Omental fat pad (tissue), 4 donors: ENCODE measurements around the gene JUN. TPM values are rescaled to one million over a fixed set of nuclear protein-coding genes. Genes with fewer than 3 reads are reported as not detected.

ENCODE experiments used
- ATAC-seq: fragments of 150-250 bp; one replicate; pipeline ENCODE4 v1.9.1; 2016; ENCODE audit warnings: mild to moderate bottlenecking, moderate library complexity; ENCODE audit not compliant: low FRiP score
- DNase-seq: peaks from one replicate; pipeline ENCODE4 v3.0.0-alpha.2; 2019; ENCODE audit warnings: low spot score
- total RNA-seq, 4 donors: library from RNA; depleted of rRNA; stranded (reverse); fragments of >200 nt; gene quantifications; one replicate each; pipeline ENCODE4 v1.1.0, GENCODE V29; 2016
- TF ChIP-seq, protein P1 (sequence below), 3 donors: fragments of 450-650 bp; IDR thresholded peaks; one replicate each; pipeline ENCODE4 v1.5.1; 2016 to 2017; ENCODE audit warnings: antibody characterized with exemption in 3 of 3, mild to moderate bottlenecking in 3 of 3, moderate library complexity in 2 of 3

The JUN gene
- total RNA-seq, 4 donors from 2014 or later, result 367 to 477 (median 404) TPM

DNA sequence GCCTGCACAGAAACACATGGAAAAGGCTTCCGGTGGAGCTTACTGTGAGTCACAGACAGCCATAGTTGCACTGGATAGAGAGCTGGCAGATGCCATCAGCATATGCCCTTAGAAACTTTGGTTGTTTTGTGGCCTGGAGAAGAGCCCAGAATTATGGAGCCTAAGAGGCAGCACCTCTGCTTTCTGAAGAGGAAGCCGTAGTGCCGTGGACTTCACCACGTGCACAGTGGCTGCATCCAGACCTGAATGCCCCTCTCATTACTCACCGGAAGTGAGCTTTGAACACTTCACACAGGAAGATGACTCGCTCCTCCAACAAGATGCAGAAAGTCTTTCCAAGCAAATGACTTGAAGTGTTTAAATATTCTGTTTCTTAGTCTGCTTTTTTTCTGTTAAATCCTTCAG is 28.4 kb downstream of the JUN start:
- TF ChIP-seq, protein P1, sequence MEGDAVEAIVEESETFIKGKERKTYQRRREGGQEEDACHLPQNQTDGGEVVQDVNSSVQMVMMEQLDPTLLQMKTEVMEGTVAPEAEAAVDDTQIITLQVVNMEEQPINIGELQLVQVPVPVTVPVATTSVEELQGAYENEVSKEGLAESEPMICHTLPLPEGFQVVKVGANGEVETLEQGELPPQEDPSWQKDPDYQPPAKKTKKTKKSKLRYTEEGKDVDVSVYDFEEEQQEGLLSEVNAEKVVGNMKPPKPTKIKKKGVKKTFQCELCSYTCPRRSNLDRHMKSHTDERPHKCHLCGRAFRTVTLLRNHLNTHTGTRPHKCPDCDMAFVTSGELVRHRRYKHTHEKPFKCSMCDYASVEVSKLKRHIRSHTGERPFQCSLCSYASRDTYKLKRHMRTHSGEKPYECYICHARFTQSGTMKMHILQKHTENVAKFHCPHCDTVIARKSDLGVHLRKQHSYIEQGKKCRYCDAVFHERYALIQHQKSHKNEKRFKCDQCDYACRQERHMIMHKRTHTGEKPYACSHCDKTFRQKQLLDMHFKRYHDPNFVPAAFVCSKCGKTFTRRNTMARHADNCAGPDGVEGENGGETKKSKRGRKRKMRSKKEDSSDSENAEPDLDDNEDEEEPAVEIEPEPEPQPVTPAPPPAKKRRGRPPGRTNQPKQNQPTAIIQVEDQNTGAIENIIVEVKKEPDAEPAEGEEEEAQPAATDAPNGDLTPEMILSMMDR (IDR thresholded peaks at IDR 0.05), result no peak
- ATAC-seq, result peak; percentile 86
- no peak for DNase-seq

DNA sequence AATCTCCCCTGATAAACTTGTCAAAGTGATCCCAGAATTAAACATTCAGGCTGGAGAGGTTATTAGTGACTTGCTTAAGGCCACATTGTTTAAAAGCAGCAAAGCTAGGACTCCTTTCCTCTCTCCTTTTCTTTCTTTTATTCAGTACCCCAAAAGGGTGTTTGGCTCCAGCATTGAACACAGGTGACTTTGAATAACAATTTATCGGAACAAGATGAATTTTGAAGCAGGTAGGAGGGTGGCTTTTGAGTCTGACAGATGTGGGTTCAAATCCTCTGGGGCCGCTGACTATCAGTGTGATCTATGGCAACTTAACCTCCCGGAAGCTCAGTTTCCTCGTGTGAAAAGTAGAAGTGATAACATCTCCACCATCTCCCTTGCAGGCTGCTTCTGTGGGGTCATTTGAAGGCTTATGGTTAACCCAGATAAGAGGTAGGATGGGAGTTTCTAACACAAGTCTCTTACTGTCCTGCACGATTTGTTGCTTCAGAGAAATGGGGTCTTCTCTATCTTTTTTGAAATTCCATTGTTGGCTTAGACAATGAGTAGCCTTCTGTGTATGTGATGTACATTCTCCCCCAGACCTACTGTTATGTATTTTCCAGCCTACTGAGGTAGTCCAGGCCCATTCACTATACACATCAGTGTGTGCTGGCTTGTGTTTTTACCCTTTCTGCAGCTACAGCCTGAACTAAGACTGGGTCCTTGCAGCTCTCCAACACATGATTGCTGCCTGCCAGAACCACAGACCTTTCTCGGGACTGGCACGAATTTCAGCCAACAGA is 29.0 kb downstream of the JUN start:
- TF ChIP-seq, protein P1 (IDR thresholded peaks at IDR 0.05), result no peak
- no peak for ATAC-seq
- no peak for DNase-seq

DNA sequence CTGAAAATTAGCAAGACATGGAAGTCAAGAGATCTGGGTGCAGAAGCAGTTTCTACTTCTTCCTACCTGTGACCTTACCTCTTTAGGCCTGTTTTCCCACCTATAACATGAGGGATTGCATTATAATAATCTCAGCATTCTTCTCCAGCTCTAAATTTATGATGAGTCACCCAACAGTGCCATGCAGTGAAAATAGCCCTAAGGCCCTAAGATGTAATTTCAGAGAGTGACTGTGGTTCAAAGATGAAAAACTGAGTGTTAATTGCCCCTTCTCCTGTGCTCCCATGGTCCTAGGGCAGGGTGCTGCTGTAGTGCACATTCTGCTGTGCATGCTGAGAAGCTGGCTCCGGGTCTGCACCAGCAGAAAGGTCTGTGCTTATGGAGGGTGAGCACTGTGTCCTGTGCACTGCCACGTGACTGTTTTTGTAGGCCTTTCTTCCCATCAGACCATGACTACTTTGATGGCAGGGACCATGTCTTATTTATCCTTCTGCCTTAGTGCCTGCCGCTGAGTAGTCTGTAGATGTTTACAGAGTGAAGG is 29.7 kb downstream of the JUN start:
- TF ChIP-seq, protein P1 (IDR thresholded peaks at IDR 0.05), result no peak
- ATAC-seq, result no peak
- DNase-seq, result no peak

DNA sequence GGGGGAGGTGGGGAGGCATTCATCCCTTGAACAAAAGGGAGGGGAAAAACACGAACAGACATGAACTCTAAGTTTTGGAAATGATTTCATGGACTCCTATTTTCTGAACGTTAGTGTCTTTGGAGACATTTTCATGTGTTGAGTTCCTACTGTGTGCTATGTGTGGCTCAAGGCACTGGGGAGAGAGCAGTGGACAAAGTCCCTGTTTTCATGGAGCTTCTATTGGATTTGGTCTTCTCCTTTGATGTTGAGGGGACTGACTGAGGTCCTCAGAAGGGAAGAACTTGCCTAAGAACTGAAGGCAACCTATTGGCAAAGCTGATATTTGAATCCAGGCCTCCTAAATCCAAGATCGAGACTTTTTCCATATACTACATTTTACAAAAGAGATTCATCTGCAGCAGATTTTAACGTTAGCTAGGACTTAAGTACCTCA is 30.4 kb downstream of the JUN start:
- TF ChIP-seq, protein P1 (IDR thresholded peaks at IDR 0.05), result no peak
- DNase-seq, result no peak
- ATAC-seq, result no peak

DNA sequence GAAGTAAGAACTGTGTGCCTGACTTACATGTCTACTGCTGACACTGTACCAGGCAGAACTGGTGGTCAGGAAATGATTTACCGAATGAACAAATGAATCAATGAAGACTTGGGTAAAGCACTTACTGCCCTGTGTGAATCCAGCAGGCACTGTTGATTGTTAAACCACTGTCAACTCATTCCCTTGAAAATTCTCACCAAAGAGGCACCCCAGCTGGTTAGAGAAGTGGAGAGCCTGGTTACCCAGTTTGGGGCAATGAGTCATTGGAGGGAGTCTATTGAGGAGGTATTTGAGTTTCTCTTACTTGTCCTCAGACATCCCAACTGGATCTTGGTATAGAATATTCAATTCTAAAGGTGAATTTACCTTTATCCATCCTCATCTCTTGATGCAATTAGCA is 34.2 kb downstream of the JUN start:
- TF ChIP-seq, protein P1 (IDR thresholded peaks at IDR 0.05), result no peak
- no peak for ATAC-seq

DNA sequence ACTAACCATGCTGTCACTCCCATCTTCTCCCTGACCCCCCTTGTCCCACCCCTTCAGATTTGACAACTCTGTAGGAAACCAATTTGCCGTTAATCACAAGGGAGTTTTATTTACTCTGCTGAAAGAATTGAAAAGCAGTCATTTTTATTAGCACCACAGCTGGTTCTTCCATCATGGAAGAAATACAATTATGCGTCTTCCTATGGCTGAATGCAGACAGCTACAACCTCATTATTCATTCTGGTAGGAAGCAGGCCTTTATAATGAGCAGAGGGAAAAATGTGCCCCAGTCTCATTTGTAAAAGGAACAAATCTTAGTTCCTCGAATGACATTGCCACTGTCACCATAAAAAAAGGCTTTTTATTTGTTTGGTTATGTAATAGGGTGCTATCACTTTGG is 35.2 kb downstream of the JUN start:
- TF ChIP-seq, protein P1 (IDR thresholded peaks at IDR 0.05), result no peak
- ATAC-seq (no peak), DNase-seq (no peak)

More for the DNA sequence above, 34.2 kb downstream of the JUN start:
- no peak for DNase-seq

DNA sequence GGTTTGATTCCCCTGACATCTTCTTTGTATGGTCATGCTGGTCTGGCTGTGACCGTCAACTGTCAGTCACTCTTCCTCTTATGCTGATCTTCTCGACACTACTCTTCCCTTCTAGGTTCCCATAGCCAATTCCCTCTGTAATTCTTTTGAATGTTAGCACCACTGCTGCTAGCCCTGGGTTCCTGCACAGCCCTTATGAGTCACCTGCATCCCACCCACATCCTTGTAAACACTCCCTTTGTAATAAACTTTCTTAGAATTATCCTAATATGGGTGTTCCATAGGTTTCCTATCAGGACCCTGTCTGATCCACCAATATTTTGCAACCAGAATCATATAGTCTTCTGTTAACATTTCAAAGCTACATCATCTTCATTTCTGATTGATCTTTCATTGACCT is 37.1 kb downstream of the JUN start:
- ATAC-seq, result no peak
- TF ChIP-seq, protein P1 (IDR thresholded peaks at IDR 0.05), result no peak

More for the DNA sequence above, 37.1 kb downstream of the JUN start:
- no peak for DNase-seq
